ENCODE results near the gene E2F6.

DNA sequence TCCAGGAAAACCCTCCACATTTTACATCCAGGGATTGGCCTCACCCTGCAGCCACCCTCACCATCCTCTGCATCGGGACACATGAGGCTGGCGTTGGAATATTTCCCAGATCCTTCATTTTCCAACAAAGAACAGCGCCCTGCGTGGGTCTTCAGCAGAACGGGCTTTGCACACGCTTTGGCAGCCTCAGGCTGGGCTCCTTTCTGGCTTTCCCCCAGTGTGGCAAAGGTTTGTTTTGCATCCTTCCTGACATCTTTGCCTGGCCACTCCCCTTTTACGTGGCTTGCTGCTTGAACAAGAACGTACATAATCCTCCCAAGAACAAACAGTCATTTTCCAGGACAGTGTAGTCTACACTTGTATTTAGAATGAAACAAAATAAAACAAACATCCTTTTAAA, 42.3 kb upstream of the E2F6 start:
- TF ChIP-seq, protein P1, sequence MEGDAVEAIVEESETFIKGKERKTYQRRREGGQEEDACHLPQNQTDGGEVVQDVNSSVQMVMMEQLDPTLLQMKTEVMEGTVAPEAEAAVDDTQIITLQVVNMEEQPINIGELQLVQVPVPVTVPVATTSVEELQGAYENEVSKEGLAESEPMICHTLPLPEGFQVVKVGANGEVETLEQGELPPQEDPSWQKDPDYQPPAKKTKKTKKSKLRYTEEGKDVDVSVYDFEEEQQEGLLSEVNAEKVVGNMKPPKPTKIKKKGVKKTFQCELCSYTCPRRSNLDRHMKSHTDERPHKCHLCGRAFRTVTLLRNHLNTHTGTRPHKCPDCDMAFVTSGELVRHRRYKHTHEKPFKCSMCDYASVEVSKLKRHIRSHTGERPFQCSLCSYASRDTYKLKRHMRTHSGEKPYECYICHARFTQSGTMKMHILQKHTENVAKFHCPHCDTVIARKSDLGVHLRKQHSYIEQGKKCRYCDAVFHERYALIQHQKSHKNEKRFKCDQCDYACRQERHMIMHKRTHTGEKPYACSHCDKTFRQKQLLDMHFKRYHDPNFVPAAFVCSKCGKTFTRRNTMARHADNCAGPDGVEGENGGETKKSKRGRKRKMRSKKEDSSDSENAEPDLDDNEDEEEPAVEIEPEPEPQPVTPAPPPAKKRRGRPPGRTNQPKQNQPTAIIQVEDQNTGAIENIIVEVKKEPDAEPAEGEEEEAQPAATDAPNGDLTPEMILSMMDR (IDR thresholded peaks at IDR 0.05): no peak
- TF ChIP-seq EP300 (IDR thresholded peaks at IDR 0.05; ENCODE audit: low read depth): no peak
